Liver (tissue), 2 donors: ENCODE data around the gene POP4.

Experiments used
- FOXA1 ChIP-seq: IDR thresholded peaks from 2 replicates; pipeline ENCODE4 v1.6.1; 2016; ENCODE audit warnings: antibody characterized with exemption
- TF ChIP-seq, protein P1 (sequence below): fragments of 150-350 bp; IDR thresholded peaks from 2 replicates; pipeline ENCODE4 v1.5.1; 2017; ENCODE audit warnings: improper control_type of control experiment, low read depth, low read length; ENCODE audit not compliant: missing input control
- donor health status: healthy.

DNA sequence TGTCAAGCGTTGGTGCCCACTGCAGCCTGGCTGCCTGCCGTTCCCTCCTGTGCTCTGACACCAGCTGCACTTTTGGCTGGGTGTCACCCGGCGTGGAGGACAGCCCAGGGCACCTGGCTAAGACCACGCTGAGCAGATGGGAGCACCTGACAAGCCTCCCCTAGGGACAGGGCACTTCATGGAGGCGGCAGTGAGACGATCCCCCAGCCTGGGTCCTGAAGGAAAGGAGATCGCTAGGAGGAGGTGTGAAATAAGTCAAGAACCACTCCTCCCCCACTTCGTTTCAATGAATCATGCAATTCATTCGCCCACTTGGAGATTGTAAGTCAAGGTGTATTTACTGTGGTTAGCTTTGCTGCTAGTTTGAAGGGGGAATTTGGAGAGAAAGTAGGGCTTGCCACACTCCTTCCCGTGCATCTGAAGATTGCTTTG, 41.5 kb upstream of the POP4 start:
- TF ChIP-seq FOXA1, result no peak
- TF ChIP-seq, protein P1, sequence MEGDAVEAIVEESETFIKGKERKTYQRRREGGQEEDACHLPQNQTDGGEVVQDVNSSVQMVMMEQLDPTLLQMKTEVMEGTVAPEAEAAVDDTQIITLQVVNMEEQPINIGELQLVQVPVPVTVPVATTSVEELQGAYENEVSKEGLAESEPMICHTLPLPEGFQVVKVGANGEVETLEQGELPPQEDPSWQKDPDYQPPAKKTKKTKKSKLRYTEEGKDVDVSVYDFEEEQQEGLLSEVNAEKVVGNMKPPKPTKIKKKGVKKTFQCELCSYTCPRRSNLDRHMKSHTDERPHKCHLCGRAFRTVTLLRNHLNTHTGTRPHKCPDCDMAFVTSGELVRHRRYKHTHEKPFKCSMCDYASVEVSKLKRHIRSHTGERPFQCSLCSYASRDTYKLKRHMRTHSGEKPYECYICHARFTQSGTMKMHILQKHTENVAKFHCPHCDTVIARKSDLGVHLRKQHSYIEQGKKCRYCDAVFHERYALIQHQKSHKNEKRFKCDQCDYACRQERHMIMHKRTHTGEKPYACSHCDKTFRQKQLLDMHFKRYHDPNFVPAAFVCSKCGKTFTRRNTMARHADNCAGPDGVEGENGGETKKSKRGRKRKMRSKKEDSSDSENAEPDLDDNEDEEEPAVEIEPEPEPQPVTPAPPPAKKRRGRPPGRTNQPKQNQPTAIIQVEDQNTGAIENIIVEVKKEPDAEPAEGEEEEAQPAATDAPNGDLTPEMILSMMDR, result no peak
